Right lobe of liver (tissue), 4 donors: ENCODE data around the gene WWC2.

Experiments used
- POLR2A ChIP-seq: fragments of 450-650 bp; IDR thresholded peaks from one replicate; pipeline ENCODE4 v1.6.1; 2017; ENCODE audit warnings: antibody characterized with exemption, mild to moderate bottlenecking
- TF ChIP-seq, protein P1 (sequence below), 4 donors: fragments of 200-600 bp in 3 of 4; fragments of 450-650 bp in 1 of 4; IDR thresholded peaks; one replicate each; pipeline versions ENCODE4 v1.5.1 to v1.8.0; 2016 to 2022; ENCODE audit warnings: antibody characterized with exemption in 4 of 4, mild to moderate bottlenecking in 2 of 4
- donor health status: DM: no; HTN: no; CAD: no.
- donor health status: DM: no; HTN: no; CAD: no.
- donor health status: DM: no; HTN: yes; CAD: no.

DNA sequence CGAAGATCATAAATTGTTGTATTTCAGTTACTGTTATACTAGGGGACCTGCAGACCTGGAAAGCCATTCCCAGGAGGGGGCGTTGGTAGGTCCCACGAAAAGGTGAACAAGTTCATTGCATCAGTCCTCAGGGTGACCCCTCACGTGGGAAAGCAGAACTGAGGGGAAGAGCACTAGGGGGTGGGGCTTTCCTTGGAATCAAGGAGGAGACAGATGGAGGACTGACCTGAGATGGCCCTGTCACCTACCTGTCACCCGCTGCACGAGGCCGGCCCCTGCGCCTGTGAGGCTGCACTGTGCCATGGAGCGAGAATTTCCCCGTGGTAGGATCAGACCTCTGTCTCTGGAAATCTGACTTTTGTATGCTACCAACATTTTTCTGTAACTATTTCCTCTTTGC lies 265.0 kb downstream of the WWC2 start:
- TF ChIP-seq POLR2A, result no peak
- TF ChIP-seq, protein P1, sequence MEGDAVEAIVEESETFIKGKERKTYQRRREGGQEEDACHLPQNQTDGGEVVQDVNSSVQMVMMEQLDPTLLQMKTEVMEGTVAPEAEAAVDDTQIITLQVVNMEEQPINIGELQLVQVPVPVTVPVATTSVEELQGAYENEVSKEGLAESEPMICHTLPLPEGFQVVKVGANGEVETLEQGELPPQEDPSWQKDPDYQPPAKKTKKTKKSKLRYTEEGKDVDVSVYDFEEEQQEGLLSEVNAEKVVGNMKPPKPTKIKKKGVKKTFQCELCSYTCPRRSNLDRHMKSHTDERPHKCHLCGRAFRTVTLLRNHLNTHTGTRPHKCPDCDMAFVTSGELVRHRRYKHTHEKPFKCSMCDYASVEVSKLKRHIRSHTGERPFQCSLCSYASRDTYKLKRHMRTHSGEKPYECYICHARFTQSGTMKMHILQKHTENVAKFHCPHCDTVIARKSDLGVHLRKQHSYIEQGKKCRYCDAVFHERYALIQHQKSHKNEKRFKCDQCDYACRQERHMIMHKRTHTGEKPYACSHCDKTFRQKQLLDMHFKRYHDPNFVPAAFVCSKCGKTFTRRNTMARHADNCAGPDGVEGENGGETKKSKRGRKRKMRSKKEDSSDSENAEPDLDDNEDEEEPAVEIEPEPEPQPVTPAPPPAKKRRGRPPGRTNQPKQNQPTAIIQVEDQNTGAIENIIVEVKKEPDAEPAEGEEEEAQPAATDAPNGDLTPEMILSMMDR (IDR thresholded peaks at IDR 0.05), result no peak
